Loucy (cell line): Measurements from ENCODE around the gene PBX1.

Experiments used
- H2AFZ ChIP-seq: fragments of 200-600 bp; sonication (generic); 2 replicates; pipeline ENCODE4 v1.6.0; 2016; ENCODE audit warnings: antibody characterized with exemption, mild to moderate bottlenecking, low read length, moderate library complexity
- H3F3A ChIP-seq: fragments of 200-600 bp; 2 replicates; pipeline ENCODE4 v1.6.0; 2016; ENCODE audit warnings: antibody characterized with exemption, low read depth, mild to moderate bottlenecking
- H3K27me3 ChIP-seq: fragments of 200-600 bp; sonication (generic); 2 replicates; pipeline ENCODE4 v1.6.1; 2014; ENCODE audit warnings: low read length, mild to moderate bottlenecking; ENCODE audit not compliant: insufficient read depth, poor library complexity, severe bottlenecking
- H3K36me3 ChIP-seq: fragments of 200-600 bp; sonication (generic); 2 replicates; pipeline ENCODE4 v1.6.1; 2016; ENCODE audit warnings: low read length; ENCODE audit not compliant: insufficient read depth
- H3K4me1 ChIP-seq: fragments of 200-600 bp; sonication (generic); 2 replicates; pipeline ENCODE4 v1.5.1; 2014; ENCODE audit warnings: low read length, mild to moderate bottlenecking; ENCODE audit not compliant: insufficient read depth, poor library complexity, severe bottlenecking
- H3K4me2 ChIP-seq: fragments of 200-600 bp; sonication (generic); 2 replicates; pipeline ENCODE4 v1.6.0; 2014; ENCODE audit warnings: antibody characterized with exemption, low read length, low read depth, mild to moderate bottlenecking; ENCODE audit not compliant: poor library complexity, severe bottlenecking
- H3K4me3 ChIP-seq: fragments of 200-600 bp; sonication (generic); 2 replicates; pipeline ENCODE4 v1.5.1; 2014; ENCODE audit warnings: low read length, mild to moderate bottlenecking, mixed read lengths; ENCODE audit not compliant: poor library complexity, severe bottlenecking
- H3K79me2 ChIP-seq: fragments of 200-600 bp; sonication (generic); 2 replicates; pipeline ENCODE4 v1.6.1; 2014; ENCODE audit warnings: low read length; ENCODE audit not compliant: insufficient read depth
- H3K9ac ChIP-seq: fragments of 200-600 bp; sonication (generic); 2 replicates; pipeline ENCODE4 v1.6.0; 2014; ENCODE audit warnings: mild to moderate bottlenecking, low read depth, low read length, moderate library complexity; ENCODE audit not compliant: poor library complexity, severe bottlenecking
- H3K9me2 ChIP-seq: fragments of 200-600 bp; sonication (generic); replicated peaks from 2 replicates; pipeline ENCODE4 v1.6.1; 2016; ENCODE audit warnings: low read depth, low read length, mixed read lengths
- H3K9me3 ChIP-seq: fragments of 200-600 bp; sonication (generic); 2 replicates; pipeline ENCODE4 v1.6.1; 2014; ENCODE audit warnings: mild to moderate bottlenecking, antibody characterized with exemption, low read length, low read depth; ENCODE audit not compliant: insufficient read depth
- H4K20me1 ChIP-seq: fragments of 200-600 bp; sonication (generic); 2 replicates; pipeline ENCODE4 v1.6.0; 2014; ENCODE audit warnings: antibody characterized with exemption, low read length, mild to moderate bottlenecking; ENCODE audit not compliant: insufficient read depth, poor library complexity, severe bottlenecking
- CTCF ChIP-seq: fragments of 200-600 bp; sonication (generic); conservative IDR thresholded peaks from 2 replicates; pipeline ENCODE4 v1.5.1; 2014; ENCODE audit warnings: mild to moderate bottlenecking, antibody characterized with exemption, low read length
- EZH2phosphoT487 ChIP-seq: fragments of 200-600 bp; IDR thresholded peaks from 2 replicates; pipeline ENCODE4 v1.6.1; 2018; ENCODE audit warnings: antibody characterized with exemption, mild to moderate bottlenecking, moderate library complexity, borderline replicate concordance

The PBX1 gene

GRCh38 chr1:164757625-164758024 lies 198.6 kb downstream of the PBX1 start:
- H3K4me3 ChIP-seq = no peak overlapping the region
- no peak overlapping the region for H2AFZ ChIP-seq
- no peaks in the 10 kb centered on the region for H3K36me3 ChIP-seq
- H3K4me1 ChIP-seq = no peaks in the 10 kb centered on the region
- TF ChIP-seq EZH2phosphoT487 (no peak), CTCF (no peak)
- no peaks in the 10 kb centered on the region for H3K9me3 ChIP-seq
- H3K27me3 ChIP-seq = no peaks in the 10 kb centered on the region
- no peaks in the 10 kb centered on the region for H3K79me2 ChIP-seq
- H3F3A ChIP-seq = no peaks in the 10 kb centered on the region
- H4K20me1 ChIP-seq = no peaks in the 10 kb centered on the region
- H3K4me2 ChIP-seq = no peak overlapping the region
- no peaks in the 10 kb centered on the region for H3K9me2 ChIP-seq
- H3K9ac ChIP-seq = no peak overlapping the region

- Histone ChIP-seq H3K9me2 (no peaks in the 10 kb centered on the region), H3K4me1 (no peaks in the 10 kb centered on the region), H3F3A (no peaks in the 10 kb centered on the region), H3K9ac (no peak overlapping the region), H3K4me2 (no peak overlapping the region), H3K4me3 (no peak overlapping the region), H4K20me1 (no peaks in the 10 kb centered on the region), H2AFZ (no peak overlapping the region), H3K79me2 (no peaks in the 10 kb centered on the region), H3K27me3 (no peaks in the 10 kb centered on the region), H3K9me3 (no peaks in the 10 kb centered on the region), H3K36me3 (no peaks in the 10 kb centered on the region)
- TF ChIP-seq EZH2phosphoT487 (no peak), CTCF (no peak)
Measured at GRCh38 chr1:164759144-164759920, 200.3 kb downstream of the PBX1 start.

- no peak overlapping the region for H2AFZ ChIP-seq
Measured at GRCh38 chr1:164759979-164760469, 201.0 kb downstream of the PBX1 start.

More at GRCh38 chr1:164759979-164760469, 201.0 kb downstream of the PBX1 start:
- TF ChIP-seq CTCF (no peak), EZH2phosphoT487 (no peak)
- no peak overlapping the region for H3K9ac ChIP-seq
- no peaks in the 10 kb centered on the region for H3K27me3 ChIP-seq
- no peaks in the 10 kb centered on the region for H3F3A ChIP-seq
- no peaks in the 10 kb centered on the region for H3K79me2 ChIP-seq
- no peaks in the 10 kb centered on the region for H3K9me2 ChIP-seq
- no peak overlapping the region for H3K4me2 ChIP-seq
- H3K4me1 ChIP-seq = no peaks in the 10 kb centered on the region
- H3K4me3 ChIP-seq = no peak overlapping the region
- H3K9me3 ChIP-seq = no peaks in the 10 kb centered on the region
- no peaks in the 10 kb centered on the region for H3K36me3 ChIP-seq
- H4K20me1 ChIP-seq = no peaks in the 10 kb centered on the region
